ENCODE measurements around the gene DDX52. TPM values are rescaled to one million over a fixed set of nuclear protein-coding genes. Genes with fewer than 3 reads are reported as not detected.

DDX52 gene
- total and polyA plus RNA-seq, 4 donors: 6.5 to 25.2 (median 13.1) TPM

DNA sequence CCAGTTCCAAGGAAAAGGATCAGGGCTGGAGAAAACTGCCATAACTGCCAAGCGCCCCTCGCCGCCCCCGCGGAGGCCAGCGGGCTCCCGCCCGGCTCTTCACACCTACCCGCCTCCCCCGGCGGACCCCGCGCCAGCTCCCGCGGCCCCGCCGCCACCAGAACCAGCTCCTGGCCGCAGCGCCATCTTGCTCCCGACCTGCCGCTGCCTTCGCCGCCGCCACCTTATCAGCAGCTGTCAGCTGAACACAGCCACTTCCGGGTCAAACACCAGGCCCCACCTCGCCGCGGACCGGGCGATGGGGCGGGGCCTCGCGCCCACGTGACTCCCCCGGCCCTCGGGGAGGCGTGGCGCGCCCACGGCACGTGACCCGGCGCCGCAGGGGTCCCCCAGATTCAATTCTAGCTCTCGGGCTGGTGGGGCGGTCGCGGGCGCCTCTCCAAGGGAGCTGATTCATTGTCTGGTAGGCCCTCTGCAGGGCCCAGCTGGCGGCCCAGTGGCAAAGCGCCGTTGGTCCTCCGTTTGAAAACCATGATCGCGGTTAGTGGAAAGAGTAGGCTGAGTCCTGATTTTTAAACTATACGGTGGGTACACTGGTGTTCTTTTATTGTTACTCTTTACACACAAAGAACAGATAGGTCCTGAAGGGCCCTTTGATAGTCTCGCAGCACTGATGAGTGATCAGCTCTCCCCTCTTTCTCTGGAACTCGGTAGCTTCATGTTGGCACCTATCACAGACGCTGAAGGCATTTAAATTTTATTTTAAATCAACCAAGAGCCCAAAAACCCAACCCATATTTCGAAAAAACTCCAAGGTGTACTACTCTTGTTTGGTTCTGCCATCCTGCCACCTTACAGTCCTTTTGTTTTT lies 33.8 kb downstream of the DDX52 start, which contains the start of gene SYNRG:
TSS of gene SYNRG (minus strand) at position 249 of the 871 bp plus-strand sequence. CDS start at position 186, 63 bp downstream.
- ATAC-seq (ENCODE audit: low FRiP score) (peak; percentile 100), DNase-seq (peak; percentile 98 to 99)
- Histone ChIP-seq H3K9me3 (ENCODE audit: control insufficient read depth, low read length) (no peaks in the 10 kb centered on the region), H3K4me3 (ENCODE audit: low read length in 2 of 2) (peak within 1 kb of the TSS; percentile 67 to 92), H3K27me3 (ENCODE audit: control insufficient read depth in 1 of 2, insufficient read depth in 2 of 2, low read length in 1 of 2) (no peaks in the 10 kb centered on the region), H3K36me3 (ENCODE audit: control insufficient read depth in 1 of 2, insufficient read depth in 2 of 2, low read length in 1 of 2) (no peaks in the 10 kb centered on the region), H3K4me1 (ENCODE audit: control insufficient read depth in 1 of 2, insufficient read depth in 2 of 2, low read length in 2 of 2) (no peaks in the 10 kb centered on the region), H3K27ac (ENCODE audit: low read depth in 1 of 2, low read length in 2 of 2) (peak within 1 kb of the TSS; percentile 58 to 61)
- intact Hi-C loops (cut with DNase I): loop anchor here in 1 of 2 donors (2.0 kb wide), 3 partner anchors 33 to 203 kb away; partner anchors contain the start of genes ACACA, DDX52, DUSP14 and TADA2A
- 2% methylated on average over 51 to 60 of the region's 60 CpGs for WGBS, 2 donors

DNA sequence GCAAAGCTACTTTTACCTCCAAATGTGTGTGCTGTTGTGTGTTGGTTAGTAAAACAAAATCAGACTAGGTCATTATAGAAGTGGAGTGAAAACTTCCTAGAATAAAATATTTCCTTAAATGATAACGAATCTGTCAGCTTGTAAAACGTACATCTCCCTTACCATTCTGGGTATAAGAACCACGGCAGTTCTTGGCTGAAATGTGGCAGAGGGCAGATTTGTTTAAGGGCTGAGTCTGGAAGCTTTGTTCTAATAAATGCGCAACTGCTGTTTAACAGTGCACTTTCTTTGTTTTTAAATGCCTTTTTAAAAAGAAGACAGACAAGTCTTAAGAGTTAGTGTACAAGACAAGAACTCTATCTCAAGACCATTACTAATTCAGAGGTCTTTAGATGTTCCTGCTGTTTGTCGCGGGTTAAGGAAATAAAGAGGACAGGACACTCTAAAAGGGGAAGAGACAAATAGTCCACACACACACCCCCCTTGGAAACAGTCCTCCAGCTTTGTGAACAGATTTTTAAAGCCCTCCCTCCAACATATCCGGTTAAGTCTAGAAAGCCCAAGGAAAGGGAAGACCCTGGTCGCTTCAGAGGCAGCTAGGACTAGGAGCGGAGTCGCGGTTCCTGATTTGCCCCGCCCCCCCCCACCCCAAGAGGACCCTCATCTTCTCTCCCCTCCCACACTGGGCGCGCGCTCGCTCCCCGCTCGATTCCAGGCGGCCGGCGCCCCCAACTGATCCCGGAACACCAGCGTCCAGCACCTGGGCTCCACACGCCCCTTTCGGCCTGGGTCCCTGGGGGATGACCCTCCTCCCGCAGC lies 34.7 kb downstream of the DDX52 start:
- Histone ChIP-seq H3K9me3 (ENCODE audit: control insufficient read depth, low read length) (no peaks in the 10 kb centered on the region), H3K36me3 (ENCODE audit: control insufficient read depth in 1 of 2, insufficient read depth in 2 of 2, low read length in 1 of 2) (no peaks in the 10 kb centered on the region), H3K4me1 (ENCODE audit: control insufficient read depth in 1 of 2, insufficient read depth in 2 of 2, low read length in 2 of 2) (no peaks in the 10 kb centered on the region), H3K27me3 (ENCODE audit: control insufficient read depth in 1 of 2, insufficient read depth in 2 of 2, low read length in 1 of 2) (no peaks in the 10 kb centered on the region), H3K27ac (ENCODE audit: low read depth in 1 of 2, low read length in 2 of 2) (peak overlapping the region; percentile 49 to 58), H3K4me3 (ENCODE audit: low read length in 2 of 2) (peak overlapping the region; percentile 67 to 92)
- ATAC-seq (ENCODE audit: low FRiP score) (peak; percentile 55), DNase-seq (no peak)
- WGBS, 2 donors: 0 to 1% methylated on average over 24 to 26 of the region's 26 CpGs
- intact Hi-C loops (cut with DNase I): loop anchor here in 1 of 2 donors (2.0 kb wide), 2 partner anchors 120 to 202 kb away; partner anchors contain the start of genes ACACA, DUSP14 and TADA2A

DNA sequence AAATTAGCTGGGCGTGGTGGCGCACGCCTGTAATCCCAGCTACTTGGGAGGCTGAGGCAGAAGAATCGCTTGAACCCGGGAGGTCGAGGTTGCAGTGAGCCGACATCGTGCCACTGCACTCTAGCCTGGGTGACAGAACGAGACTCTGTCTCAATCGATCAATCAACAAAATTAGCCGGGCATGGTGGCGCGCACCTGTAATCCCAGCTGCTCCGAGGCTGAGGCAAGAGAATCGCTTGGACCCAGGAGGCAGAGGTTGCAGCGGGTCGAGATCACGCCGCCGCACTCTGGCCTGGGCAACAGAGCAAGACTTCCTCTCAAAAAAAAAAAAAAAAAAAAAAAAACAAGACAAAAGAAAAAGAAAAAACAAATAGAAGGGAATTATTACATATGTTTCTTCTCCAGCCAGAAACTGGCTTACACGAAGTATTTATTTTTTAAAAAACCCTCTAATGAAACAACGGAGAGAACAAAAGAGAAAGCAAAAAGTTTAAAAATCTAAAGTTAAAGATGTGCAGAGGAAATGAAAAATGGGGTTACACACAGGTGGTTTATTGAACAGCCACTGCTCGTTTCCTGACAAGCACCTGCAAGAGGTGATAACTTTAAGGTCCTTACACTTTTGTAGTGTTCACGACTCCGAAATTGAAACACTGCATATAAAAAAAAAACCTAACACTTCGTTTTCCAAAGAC lies 35.5 kb downstream of the DDX52 start:
- no peak for ATAC-seq (ENCODE audit: low FRiP score)
- no peaks in the 10 kb centered on the region for H3K9me3 ChIP-seq (ENCODE audit: control insufficient read depth, low read length)
- H3K4me3 ChIP-seq (ENCODE audit: low read length in 2 of 2): peak overlapping the region in 1 of 2 donors; percentile 92
- intact Hi-C loops (cut with DNase I): loop anchor here in 1 of 2 donors (2.0 kb wide), 2 partner anchors 119 to 201 kb away; partner anchors contain the start of genes ACACA, DUSP14 and TADA2A
- no peak overlapping the region for H3K27ac ChIP-seq (ENCODE audit: low read depth in 1 of 2, low read length in 2 of 2)
- no peaks in the 10 kb centered on the region for H3K27me3 ChIP-seq (ENCODE audit: control insufficient read depth in 1 of 2, insufficient read depth in 2 of 2, low read length in 1 of 2)
- no peak for DNase-seq
- 77 to 81% methylated on average over 26 of the region's 26 CpGs for WGBS, 2 donors
- H3K36me3 ChIP-seq (ENCODE audit: control insufficient read depth in 1 of 2, insufficient read depth in 2 of 2, low read length in 1 of 2): no peaks in the 10 kb centered on the region
- no peaks in the 10 kb centered on the region for H3K4me1 ChIP-seq (ENCODE audit: control insufficient read depth in 1 of 2, insufficient read depth in 2 of 2, low read length in 2 of 2)

DNA sequence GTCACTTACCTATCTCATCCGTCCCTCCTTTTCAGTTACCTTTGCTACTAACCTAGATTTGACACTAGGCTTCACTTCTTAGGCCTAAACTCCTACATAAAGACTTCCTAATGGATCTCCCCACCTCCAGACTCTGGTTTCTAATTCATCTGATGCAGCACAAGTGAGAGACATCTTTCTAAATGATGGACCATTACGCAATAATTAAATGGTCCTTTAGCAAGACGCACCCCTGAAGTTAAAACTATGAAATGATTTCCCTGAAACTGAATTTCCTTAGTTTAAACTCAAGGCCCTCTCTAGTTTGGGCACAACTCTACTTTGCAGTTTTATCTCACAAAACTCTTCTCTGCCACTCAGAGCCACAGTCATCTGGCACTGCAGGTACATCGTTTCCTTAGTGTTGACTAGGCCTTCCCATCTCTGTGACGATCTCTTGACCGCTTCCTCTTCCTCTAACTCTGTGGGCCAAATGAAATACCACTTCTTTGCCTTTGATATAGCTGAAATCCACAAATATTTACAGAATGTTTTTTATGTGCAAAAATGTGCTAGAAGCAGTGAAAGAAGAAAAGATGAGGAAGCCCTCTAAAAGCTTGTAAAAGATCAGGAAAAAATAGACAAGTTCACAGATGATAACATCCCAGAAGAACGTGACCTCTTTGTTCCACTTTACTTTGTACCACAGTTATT lies 37.3 kb downstream of the DDX52 start:
- Histone ChIP-seq H3K9me3 (ENCODE audit: control insufficient read depth, low read length) (no peaks in the 10 kb centered on the region), H3K36me3 (ENCODE audit: control insufficient read depth in 1 of 2, insufficient read depth in 2 of 2, low read length in 1 of 2) (no peaks in the 10 kb centered on the region), H3K4me1 (ENCODE audit: control insufficient read depth in 1 of 2, insufficient read depth in 2 of 2, low read length in 2 of 2) (no peaks in the 10 kb centered on the region), H3K27ac (ENCODE audit: low read depth in 1 of 2, low read length in 2 of 2) (no peak overlapping the region), H3K4me3 (ENCODE audit: low read length in 2 of 2) (no peak overlapping the region), H3K27me3 (ENCODE audit: control insufficient read depth in 1 of 2, insufficient read depth in 2 of 2, low read length in 1 of 2) (no peaks in the 10 kb centered on the region)
- intact Hi-C loops (cut with DNase I): no loop called here
- no peak for ATAC-seq (ENCODE audit: low FRiP score)
- 86% methylated on average over 7 of the region's 7 CpGs for WGBS, 2 donors
- no peak for DNase-seq

DNA sequence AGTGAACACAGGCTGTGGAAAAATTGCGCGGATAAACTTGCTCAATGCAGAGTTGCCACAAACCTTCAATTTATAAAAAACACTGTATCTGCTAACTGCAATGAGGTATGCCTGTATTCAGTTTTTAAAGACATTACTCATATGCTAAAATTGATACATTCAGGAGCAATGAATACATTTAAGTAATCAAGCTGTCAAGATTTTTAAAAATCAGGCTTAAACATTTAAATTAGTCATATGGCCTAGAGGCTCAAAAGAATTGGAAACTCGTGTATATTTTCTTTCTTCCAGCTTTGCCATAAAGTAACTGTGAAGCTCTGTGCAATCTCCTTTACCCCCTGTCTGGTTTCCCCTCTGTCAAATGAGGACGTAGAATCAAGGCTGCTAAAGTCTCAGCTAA lies 38.2 kb downstream of the DDX52 start:
- Histone ChIP-seq H3K27ac (ENCODE audit: low read depth in 1 of 2, low read length in 2 of 2) (no peak overlapping the region), H3K9me3 (ENCODE audit: control insufficient read depth, low read length) (no peaks in the 10 kb centered on the region), H3K4me1 (ENCODE audit: control insufficient read depth in 1 of 2, insufficient read depth in 2 of 2, low read length in 2 of 2) (no peaks in the 10 kb centered on the region), H3K4me3 (ENCODE audit: low read length in 2 of 2) (no peak overlapping the region), H3K27me3 (ENCODE audit: control insufficient read depth in 1 of 2, insufficient read depth in 2 of 2, low read length in 1 of 2) (no peaks in the 10 kb centered on the region), H3K36me3 (ENCODE audit: control insufficient read depth in 1 of 2, insufficient read depth in 2 of 2, low read length in 1 of 2) (peaks cover 0 to 2% of the 10 kb centered on the region in 2 donors)
- DNase-seq: no peak
- intact Hi-C loops (cut with DNase I): no loop called here
- 75 to 76% methylated on average over 4 of the region's 4 CpGs for WGBS, 2 donors
- no peak for ATAC-seq (ENCODE audit: low FRiP score)

DNA sequence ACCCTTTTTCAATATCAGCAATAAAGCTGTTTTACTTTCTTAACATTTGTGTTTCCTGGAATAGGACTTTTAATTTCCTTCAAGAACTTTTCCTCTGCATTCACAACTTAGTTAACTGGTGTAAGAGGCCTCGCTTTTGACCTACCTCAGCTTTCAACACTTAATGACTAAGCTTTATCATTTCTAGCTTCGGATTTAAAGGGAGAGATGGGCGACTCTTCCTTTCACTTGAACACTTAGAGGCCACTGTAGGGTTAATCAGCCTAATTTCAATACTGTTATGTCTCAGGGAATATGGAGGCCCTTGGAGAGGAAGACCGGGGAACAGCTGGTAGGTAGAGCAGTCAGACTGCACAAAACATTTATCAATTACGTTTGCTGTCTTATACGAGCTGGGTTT lies 38.7 kb downstream of the DDX52 start:
- Histone ChIP-seq H3K9me3 (ENCODE audit: control insufficient read depth, low read length) (no peaks in the 10 kb centered on the region), H3K27ac (ENCODE audit: low read depth in 1 of 2, low read length in 2 of 2) (no peak overlapping the region), H3K4me3 (ENCODE audit: low read length in 2 of 2) (no peak overlapping the region), H3K27me3 (ENCODE audit: control insufficient read depth in 1 of 2, insufficient read depth in 2 of 2, low read length in 1 of 2) (no peaks in the 10 kb centered on the region), H3K36me3 (ENCODE audit: control insufficient read depth in 1 of 2, insufficient read depth in 2 of 2, low read length in 1 of 2) (peaks cover 0 to 2% of the 10 kb centered on the region in 2 donors), H3K4me1 (ENCODE audit: control insufficient read depth in 1 of 2, insufficient read depth in 2 of 2, low read length in 2 of 2) (no peaks in the 10 kb centered on the region)
- intact Hi-C loops (cut with DNase I): no loop called here
- 84 to 87% methylated on average over 6 of the region's 6 CpGs for WGBS, 2 donors
- ATAC-seq (ENCODE audit: low FRiP score): no peak
- no peak for DNase-seq

DNA sequence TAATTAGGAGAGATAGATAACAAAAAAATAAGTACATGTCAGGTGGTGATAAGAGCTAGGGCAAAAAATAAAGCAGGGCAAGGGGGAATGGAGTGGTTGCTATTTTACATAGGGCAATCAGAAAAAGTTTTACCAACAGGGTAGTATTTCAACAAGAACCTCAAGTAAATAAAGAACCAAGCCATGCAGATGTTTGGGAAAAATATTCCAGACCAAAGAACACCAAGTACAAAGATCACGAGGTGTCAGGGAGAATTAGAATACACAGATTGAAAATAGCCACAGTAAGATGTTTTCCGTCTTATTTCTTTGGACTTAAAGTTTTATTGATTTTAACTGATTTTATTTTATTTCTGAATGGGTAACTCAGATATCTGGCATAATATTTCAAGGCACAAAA lies 45.1 kb downstream of the DDX52 start:
- intact Hi-C loops (cut with DNase I): no loop called here
- H3K27me3 ChIP-seq (ENCODE audit: control insufficient read depth in 1 of 2, insufficient read depth in 2 of 2, low read length in 1 of 2): no peaks in the 10 kb centered on the region
- no peaks in the 10 kb centered on the region for H3K9me3 ChIP-seq (ENCODE audit: control insufficient read depth, low read length)
- ATAC-seq (ENCODE audit: low FRiP score) (no peak), DNase-seq (no peak)
- H3K4me1 ChIP-seq (ENCODE audit: control insufficient read depth in 1 of 2, insufficient read depth in 2 of 2, low read length in 2 of 2): no peaks in the 10 kb centered on the region
- H3K36me3 ChIP-seq (ENCODE audit: control insufficient read depth in 1 of 2, insufficient read depth in 2 of 2, low read length in 1 of 2): peaks cover 2 to 7% of the 10 kb centered on the region in 2 donors
- no peak overlapping the region for H3K27ac ChIP-seq (ENCODE audit: low read depth in 1 of 2, low read length in 2 of 2)
- 85 to 89% methylated on average over 2 of the region's 2 CpGs for WGBS, 2 donors
- H3K4me3 ChIP-seq (ENCODE audit: low read length in 2 of 2): no peak overlapping the region

DNA sequence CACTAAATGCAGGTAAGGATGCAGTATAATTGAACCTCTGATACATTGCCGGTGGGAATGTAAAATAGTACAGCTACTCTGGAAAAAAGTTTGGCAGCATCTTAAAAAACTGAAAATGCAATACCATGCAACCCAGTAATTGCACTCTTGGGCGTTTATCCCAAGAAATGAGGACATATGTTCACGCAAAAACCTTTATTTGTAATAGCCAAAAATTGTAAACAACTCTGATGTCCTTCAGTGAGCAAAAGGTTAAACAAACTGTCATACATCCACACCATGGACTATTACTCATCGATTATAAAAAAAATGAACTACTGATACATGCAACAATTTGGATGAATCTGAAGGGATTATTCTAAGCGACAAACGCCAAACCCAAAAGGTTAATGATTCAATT lies 51.0 kb downstream of the DDX52 start:
- Histone ChIP-seq H3K36me3 (ENCODE audit: control insufficient read depth in 1 of 2, insufficient read depth in 2 of 2, low read length in 1 of 2) (peaks cover 0 to 3% of the 10 kb centered on the region in 2 donors), H3K27me3 (ENCODE audit: control insufficient read depth in 1 of 2, insufficient read depth in 2 of 2, low read length in 1 of 2) (no peaks in the 10 kb centered on the region), H3K27ac (ENCODE audit: low read depth in 1 of 2, low read length in 2 of 2) (no peak overlapping the region), H3K4me1 (ENCODE audit: control insufficient read depth in 1 of 2, insufficient read depth in 2 of 2, low read length in 2 of 2) (no peaks in the 10 kb centered on the region), H3K4me3 (ENCODE audit: low read length in 2 of 2) (no peak overlapping the region), H3K9me3 (ENCODE audit: control insufficient read depth, low read length) (no peaks in the 10 kb centered on the region)
- WGBS, 2 donors: 80 to 88% methylated on average over 6 of the region's 6 CpGs
- intact Hi-C loops (cut with DNase I): no loop called here
- DNase-seq: no peak
- ATAC-seq (ENCODE audit: low FRiP score): no peak
